Naive thymus-derived CD4-positive, alpha-beta T cell (primary cell): ENCODE measurements around the gene BCL2L2. TPM values are rescaled to one million over a fixed set of nuclear protein-coding genes. Genes with fewer than 3 reads are reported as not detected.

ENCODE experiments used
- ATAC-seq: fragments of 150-1000 bp; cut with Tn5 transposase; 2 replicates; pipeline ENCODE4 v1.10.0; 2021; ENCODE audit warnings: mild to moderate bottlenecking, moderate library complexity
- CTCF ChIA-PET: fragments of 350-600 bp; sonication (Branson Sonifier 250); formaldehyde crosslinking; loops from one replicate; lab custom pipeline; 2021; ENCODE audit warnings: antibody characterized with exemption; lab: Charles Lee
- POLR2A ChIA-PET: fragments of 350-600 bp; sonication (Branson Sonifier 250); formaldehyde crosslinking; loops from one replicate; lab custom pipeline; 2021; ENCODE audit warnings: antibody characterized with exemption, inconsistent platforms; lab: Charles Lee
- DNase-seq, 9 donors: peaks; one replicate each; pipeline versions ENCODE4 v3.0.0 to v3.0.0-alpha.2; 2020 to 2022; ENCODE audit warnings: mixed read lengths in 1 of 9
- H3K27ac ChIP-seq: one replicate; pipeline ENCODE4 v1.7.0; 2013; ENCODE audit warnings: mild to moderate bottlenecking, low read depth, low read length, moderate library complexity
- H3K27me3 ChIP-seq, 2 donors: one replicate each; pipeline ENCODE4 v1.7.0; 2013; ENCODE audit warnings: low read length in 2 of 2, mild to moderate bottlenecking in 2 of 2, moderate library complexity in 2 of 2; ENCODE audit not compliant: control insufficient read depth in 2 of 2, insufficient read depth in 2 of 2
- H3K36me3 ChIP-seq, 3 experiments: 1 replicate in 2 of 3; 2 replicates in 1 of 3; pipeline ENCODE4 v1.7.0; 2013; ENCODE audit warnings: low read length in 3 of 3, mild to moderate bottlenecking in 3 of 3, moderate library complexity in 1 of 3; ENCODE audit not compliant: insufficient read depth in 3 of 3, control insufficient read depth in 2 of 3
- H3K4me1 ChIP-seq, 2 donors: one replicate each; pipeline ENCODE4 v1.7.0; 2013; ENCODE audit warnings: low read length in 2 of 2, mild to moderate bottlenecking in 2 of 2, moderate library complexity in 1 of 2; ENCODE audit not compliant: control insufficient read depth in 2 of 2, insufficient read depth in 2 of 2
- H3K4me3 ChIP-seq: 2 replicates; pipeline ENCODE4 v1.7.0; 2013; ENCODE audit warnings: mild to moderate bottlenecking, low read length
- H3K9me3 ChIP-seq, 3 experiments: 1 replicate in 2 of 3; 2 replicates in 1 of 3; pipeline ENCODE4 v1.7.0; 2013; ENCODE audit warnings: low read length in 3 of 3; ENCODE audit not compliant: control insufficient read depth in 2 of 3
- H3K27ac Mint-ChIP-seq, 9 donors: one replicate each; pipeline ENCODE4 v1.8.0; 2020 to 2022; ENCODE audit warnings: mixed read lengths in 9 of 9, mild to moderate bottlenecking in 8 of 9, moderate library complexity in 5 of 9, inconsistent platforms in 2 of 9
- H3K27me3 Mint-ChIP-seq, 5 donors: one replicate each; pipeline ENCODE4 v1.8.0; 2021 to 2022; ENCODE audit warnings: mixed read lengths in 5 of 5, mild to moderate bottlenecking in 1 of 5
- H3K36me3 Mint-ChIP-seq, 5 donors: one replicate each; pipeline ENCODE4 v1.8.0; 2020 to 2022; ENCODE audit warnings: mixed read lengths in 5 of 5, mild to moderate bottlenecking in 3 of 5, inconsistent platforms in 1 of 5
- H3K4me1 Mint-ChIP-seq, 7 donors: one replicate each; pipeline ENCODE4 v1.8.0; 2020 to 2022; ENCODE audit warnings: mixed read lengths in 7 of 7, mild to moderate bottlenecking in 3 of 7, inconsistent platforms in 1 of 7
- H3K4me3 Mint-ChIP-seq, 10 donors: one replicate each; pipeline ENCODE4 v1.8.0; 2020 to 2022; ENCODE audit warnings: mild to moderate bottlenecking in 10 of 10, mixed read lengths in 10 of 10, moderate library complexity in 6 of 10, inconsistent platforms in 2 of 10
- H3K9me3 Mint-ChIP-seq, 11 donors: one replicate each; pipeline ENCODE4 v1.8.0; 2020 to 2022; ENCODE audit warnings: mixed read lengths in 11 of 11, mild to moderate bottlenecking in 4 of 11, inconsistent platforms in 1 of 11, moderate library complexity in 1 of 11
- intact Hi-C, 2 donors: fragments of 100-400 bp; cut with micrococcal nuclease; formaldehyde crosslinking; loops; one replicate each; pipeline ENCODE4 v1.15.1; 2023
- polyA plus RNA-seq, 2 donors: library from polyadenylated mRNA; unstranded; fragments of 300-500 nt; fragmentation: Illumina TruSeq; gene quantifications; one replicate each; pipeline ENCODE4 v1.2.3, GENCODE V29; 2021
- total RNA-seq, 6 experiments: library from RNA in 5 of 6; stranded (reverse) in 5 of 6; gene quantifications; 1 replicate in 5 of 6; 2 replicates in 1 of 6; pipeline ENCODE4 v1.2.3 and lab custom pipeline; 2021 to 2026

BCL2L2 gene
- total and polyA plus RNA-seq, 7 experiments from 2014 or later = 2.8 to 8.0 (median 5.6) TPM; not detected in 2

GRCh38 chr14:23301288-23301968, 5.2 kb upstream of the BCL2L2 start:
- H3K4me3 ChIP-seq = peak overlapping the region; percentile 98
- intact Hi-C loops = loop anchor here (1.0 to 10.0 kb wide), 21 partner anchors 8 to 1827 kb away; partner anchors contain the start of genes DAD1 (in 2 of the 2), DCAF11 (in 2 of the 2), EMC9 (in 2 of the 2) and HOMEZ (in 2 of the 2)
- peak overlapping the region; percentile 95 for H3K27ac ChIP-seq
- peaks cover 0 to 15% of the 10 kb centered on the region in 2 donors for H3K4me1 ChIP-seq
- CTCF ChIA-PET = interaction anchor here (0.5 to 5.1 kb wide), 9 partner anchors 9 to 225 kb away, joined by 3 to 41 read pairs (median 5); partner anchors contain the start of genes HOMEZ and PABPN1
- H3K9me3 ChIP-seq = no peaks in the 10 kb centered on the region
- Mint-ChIP-seq H3K4me1 (peaks cover 7 to 41% (median 26%) of the 10 kb centered on the region in 7 donors), H3K27ac (peak overlapping the region; percentile 92 to 99 (median 97)), H3K4me3 (peak overlapping the region; percentile 89 to 100 (median 98)), H3K27me3 (peaks cover 8 to 15% (median 12%) of the 10 kb centered on the region in 5 donors), H3K36me3 (peaks cover 0 to 13% (median 0%) of the 10 kb centered on the region in 5 donors), H3K9me3 (peaks cover 0 to 6% (median 0%) of the 10 kb centered on the region in 11 donors)
- POLR2A ChIA-PET = interaction anchor here (0.6 to 7.6 kb wide), 19 partner anchors 10 to 813 kb away, joined by 3 to 286 read pairs (median 5); partner anchors contain the start of genes ACIN1, C14orf119, DCAF11 and HAUS4
- H3K27me3 ChIP-seq = no peaks in the 10 kb centered on the region
- peak; percentile 86 for ATAC-seq
- H3K36me3 ChIP-seq = peaks cover 0 to 17% (median 0%) of the 10 kb centered on the region in 3 experiments
- peak; percentile 93 to 99 (median 98) for DNase-seq

- Mint-ChIP-seq H3K36me3 (peaks cover 0 to 13% (median 0%) of the 10 kb centered on the region in 5 donors), H3K27ac (peak overlapping the region; percentile 89 to 99 (median 95)), H3K4me3 (peak overlapping the region; percentile 88 to 100 (median 98)), H3K4me1 (peaks cover 7 to 41% (median 26%) of the 10 kb centered on the region in 7 donors), H3K9me3 (peaks cover 0 to 5% (median 0%) of the 10 kb centered on the region in 11 donors), H3K27me3 (peaks cover 9 to 15% (median 14%) of the 10 kb centered on the region in 5 donors)
- peaks cover 0 to 15% of the 10 kb centered on the region in 2 donors for H3K4me1 ChIP-seq
- ChIA-PET CTCF (interaction anchor here (1.0 to 5.1 kb wide), 6 partner anchors 9 to 182 kb away, joined by 4 to 41 read pairs (median 4); partner anchors contain the start of genes HOMEZ and PABPN1), POLR2A (interaction anchor here (0.5 to 7.6 kb wide), 25 partner anchors 9 to 911 kb away, joined by 3 to 286 read pairs (median 3); partner anchors contain the start of genes ACIN1, C14orf119, CEBPE and DCAF11)
- H3K36me3 ChIP-seq = peaks cover 0 to 17% (median 0%) of the 10 kb centered on the region in 3 experiments
- H3K9me3 ChIP-seq = no peaks in the 10 kb centered on the region
- DNase-seq (peak in 4 of 9 donors; percentile 74 to 81 (median 80)), ATAC-seq (peak; percentile 14)
- intact Hi-C loops = loop anchor here (1.0 to 10.0 kb wide), 27 partner anchors 9 to 1827 kb away; partner anchors contain the start of genes ACIN1 (in 2 of the 2), C14orf119 (in 2 of the 2), DAD1 (in 2 of the 2) and DCAF11 (in 2 of the 2)
- peak overlapping the region; percentile 98 for H3K4me3 ChIP-seq
- H3K27me3 ChIP-seq = no peaks in the 10 kb centered on the region
- H3K27ac ChIP-seq = peak overlapping the region; percentile 95
These were observed 4.7 kb upstream of the BCL2L2 start for GRCh38 chr14:23301969-23302289.

GRCh38 chr14:23302290-23303225, 4.1 kb upstream of the BCL2L2 start, which contains the start of gene PPP1R3E:
Gene PPP1R3E, minus strand, starts transcription at chr14:23302859. Its CDS starts 283 bp downstream, at chr14:23302576.
- peaks cover 7 to 47% (median 30%) of the 10 kb centered on the region in 7 donors for H3K4me1 Mint-ChIP-seq
- Histone ChIP-seq H3K27ac (peak within 1 kb of the TSS; percentile 95), H3K36me3 (peaks cover 0 to 17% (median 0%) of the 10 kb centered on the region in 3 experiments), H3K9me3 (no peaks in the 10 kb centered on the region), H3K4me1 (peaks cover 0 to 15% of the 10 kb centered on the region in 2 donors), H3K27me3 (no peaks in the 10 kb centered on the region), H3K4me3 (peak within 1 kb of the TSS; percentile 98)
- peak; percentile 51 for ATAC-seq
- H3K27me3 Mint-ChIP-seq = peaks cover 15 to 20% (median 18%) of the 10 kb centered on the region in 5 donors
- DNase-seq = peak; percentile 71 to 93 (median 87)
- H3K4me3 Mint-ChIP-seq = peak within 1 kb of the TSS; percentile 96 to 100 (median 99)
- peak within 1 kb of the TSS; percentile 92 to 100 (median 99) for H3K27ac Mint-ChIP-seq
- POLR2A ChIA-PET = interaction anchor here (0.5 to 7.6 kb wide), 24 partner anchors 9 to 910 kb away, joined by 3 to 286 read pairs (median 4); partner anchors contain the start of genes ACIN1, C14orf119, CEBPE and DCAF11
- peaks cover 0 to 5% (median 0%) of the 10 kb centered on the region in 11 donors for H3K9me3 Mint-ChIP-seq
- intact Hi-C loops = loop anchor here (1.0 to 10.0 kb wide), 15 partner anchors 50 to 1828 kb away; partner anchors contain the start of genes DAD1 (in 2 of the 2), EMC9 (in 2 of the 2), PSME2 (in 2 of the 2) and RNF31 (in 2 of the 2)
- H3K36me3 Mint-ChIP-seq = peaks cover 0 to 10% (median 0%) of the 10 kb centered on the region in 5 donors
- CTCF ChIA-PET = interaction anchor here (1.0 to 5.1 kb wide), 6 partner anchors 8 to 20 kb away, joined by 3 to 41 read pairs (median 4); partner anchors contain the start of genes HOMEZ and PABPN1

GRCh38 chr14:23307146-23307530, 505 bp downstream of the BCL2L2 start:
- peak overlapping the region in 2 of 10 donors; percentile 63 to 71 for H3K4me3 Mint-ChIP-seq
- H3K9me3 Mint-ChIP-seq = peaks cover 0 to 4% (median 0%) of the 10 kb centered on the region in 11 donors
- DNase-seq (no peak), ATAC-seq (no peak)
- peaks cover 21 to 31% (median 23%) of the 10 kb centered on the region in 5 donors for H3K27me3 Mint-ChIP-seq
- Histone ChIP-seq H3K27ac (no peak overlapping the region), H3K4me1 (peaks cover 0 to 6% of the 10 kb centered on the region in 2 donors), H3K4me3 (no peak overlapping the region), H3K27me3 (no peaks in the 10 kb centered on the region), H3K9me3 (no peaks in the 10 kb centered on the region), H3K36me3 (no peaks in the 10 kb centered on the region)
- peaks cover 0 to 33% (median 10%) of the 10 kb centered on the region in 7 donors for H3K4me1 Mint-ChIP-seq
- H3K36me3 Mint-ChIP-seq = peaks cover 0 to 4% (median 0%) of the 10 kb centered on the region in 5 donors
- peak overlapping the region in 2 of 9 donors; percentile 36 to 77 for H3K27ac Mint-ChIP-seq
- ChIA-PET POLR2A (interaction anchor here (0.6 to 7.6 kb wide), 3 partner anchors 12 to 855 kb away, joined by 6 to 286 read pairs (median 7); partner anchors contain the start of gene PABPN1), CTCF (interaction anchor here (0.8 to 1.3 kb wide), 2 partner anchors 13 to 21 kb away, joined by 3 read pairs; no protein-coding TSS in a partner anchor)
- intact Hi-C loops = loop anchor here (10.0 kb wide), 4 partner anchors 808 to 1832 kb away; partner anchors contain the start of genes EMC9 (in 2 of the 2), PSME2 (in 2 of the 2), RNF31 (in 2 of the 2) and CHMP4A (in 1 of the 2)
